ENCODE data around the gene SLC9C1. TPM values are rescaled to one million over a fixed set of nuclear protein-coding genes. Genes with fewer than 3 reads are reported as not detected.
A peak's percentile ranks its signal among the peaks of the same experiment; 100 is the strongest.

The SLC9C1 gene
- total RNA-seq, 1 donor from 2014 or later: 2.2 TPM

DNA sequence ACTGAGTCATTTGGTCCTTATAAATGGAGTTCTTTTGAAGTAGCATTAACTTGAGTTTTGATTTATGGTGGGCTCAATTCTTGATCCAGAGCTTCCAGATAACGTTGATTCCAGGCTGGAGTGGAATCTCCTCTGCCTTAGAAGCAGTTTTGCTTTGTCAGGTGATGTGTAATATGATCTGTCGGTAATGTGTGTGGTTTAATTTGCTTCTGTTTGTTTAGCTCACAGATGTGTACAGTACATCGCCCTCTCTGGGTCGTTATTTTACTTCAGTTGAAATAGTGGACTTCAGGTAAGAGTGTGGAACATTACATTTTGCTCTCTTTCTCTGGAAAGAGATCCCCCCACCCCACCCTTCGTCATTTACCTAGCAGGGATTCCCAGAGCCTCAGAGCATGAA lies 184.7 kb downstream of the SLC9C1 start:
- H3K27me3 ChIP-seq (ENCODE audit: control insufficient read depth, insufficient read depth, low read length): no peaks in the 10 kb centered on the region
- TF ChIP-seq, protein P1, sequence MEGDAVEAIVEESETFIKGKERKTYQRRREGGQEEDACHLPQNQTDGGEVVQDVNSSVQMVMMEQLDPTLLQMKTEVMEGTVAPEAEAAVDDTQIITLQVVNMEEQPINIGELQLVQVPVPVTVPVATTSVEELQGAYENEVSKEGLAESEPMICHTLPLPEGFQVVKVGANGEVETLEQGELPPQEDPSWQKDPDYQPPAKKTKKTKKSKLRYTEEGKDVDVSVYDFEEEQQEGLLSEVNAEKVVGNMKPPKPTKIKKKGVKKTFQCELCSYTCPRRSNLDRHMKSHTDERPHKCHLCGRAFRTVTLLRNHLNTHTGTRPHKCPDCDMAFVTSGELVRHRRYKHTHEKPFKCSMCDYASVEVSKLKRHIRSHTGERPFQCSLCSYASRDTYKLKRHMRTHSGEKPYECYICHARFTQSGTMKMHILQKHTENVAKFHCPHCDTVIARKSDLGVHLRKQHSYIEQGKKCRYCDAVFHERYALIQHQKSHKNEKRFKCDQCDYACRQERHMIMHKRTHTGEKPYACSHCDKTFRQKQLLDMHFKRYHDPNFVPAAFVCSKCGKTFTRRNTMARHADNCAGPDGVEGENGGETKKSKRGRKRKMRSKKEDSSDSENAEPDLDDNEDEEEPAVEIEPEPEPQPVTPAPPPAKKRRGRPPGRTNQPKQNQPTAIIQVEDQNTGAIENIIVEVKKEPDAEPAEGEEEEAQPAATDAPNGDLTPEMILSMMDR (IDR thresholded peaks at IDR 0.05; ENCODE audit: insufficient read depth, low read length, poor library complexity, severe bottlenecking): no peak
- DNase-seq (ENCODE audit: low read depth): no peak
- peaks cover 3% of the 10 kb centered on the region for H3K36me3 ChIP-seq (ENCODE audit: control insufficient read depth, insufficient read depth, low read length)
- H3K4me3 ChIP-seq (ENCODE audit: low read depth, low read length): no peak overlapping the region

DNA sequence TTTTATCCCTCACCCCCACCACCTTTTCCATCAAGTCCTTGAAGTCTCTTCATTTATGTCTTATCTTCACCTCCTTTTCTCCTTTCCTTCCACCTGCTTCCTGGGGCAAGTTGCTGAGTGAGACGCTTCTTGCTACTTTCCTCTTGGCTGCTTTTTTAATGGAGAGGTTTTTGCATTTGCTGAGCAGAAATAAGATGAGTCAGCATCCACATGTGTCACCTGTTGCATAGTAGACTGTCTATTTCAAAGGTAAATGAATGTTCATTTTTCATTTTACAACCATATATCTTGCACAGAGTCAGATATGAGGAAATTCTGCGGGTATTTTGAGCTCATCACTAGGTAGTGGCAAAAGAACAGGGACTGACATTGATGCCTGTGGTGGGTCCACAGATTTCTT lies 189.2 kb downstream of the SLC9C1 start:
- H3K27me3 ChIP-seq (ENCODE audit: control insufficient read depth, insufficient read depth, low read length): no peaks in the 10 kb centered on the region
- TF ChIP-seq, protein P1 (IDR thresholded peaks at IDR 0.05; ENCODE audit: insufficient read depth, low read length, poor library complexity, severe bottlenecking): no peak
- no peak overlapping the region for H3K4me3 ChIP-seq (ENCODE audit: low read depth, low read length)
- DNase-seq (ENCODE audit: low read depth): no peak
- peaks cover 2% of the 10 kb centered on the region for H3K36me3 ChIP-seq (ENCODE audit: control insufficient read depth, insufficient read depth, low read length)

DNA sequence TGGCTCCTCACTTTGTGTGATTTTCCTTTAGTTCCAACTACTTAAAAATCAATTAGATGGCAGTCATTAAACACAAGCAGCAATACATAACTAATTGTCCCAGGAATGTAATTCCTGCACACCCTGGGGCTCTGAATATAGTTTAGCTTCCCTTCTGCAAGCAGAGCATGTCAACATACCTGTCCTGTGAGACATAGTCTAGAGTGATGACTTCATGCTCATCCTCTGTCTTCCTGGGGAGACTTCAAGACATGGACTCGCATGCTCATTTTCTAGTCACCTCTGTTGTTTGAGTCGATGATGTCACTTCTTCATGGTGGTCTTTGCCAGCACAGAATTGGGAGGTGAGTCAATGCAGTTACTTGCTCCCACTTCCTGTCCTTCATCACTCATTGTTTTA lies 192.1 kb downstream of the SLC9C1 start:
- Histone ChIP-seq H3K36me3 (ENCODE audit: control insufficient read depth, insufficient read depth, low read length) (peaks cover 2% of the 10 kb centered on the region), H3K4me3 (ENCODE audit: low read depth, low read length) (no peak overlapping the region), H3K27me3 (ENCODE audit: control insufficient read depth, insufficient read depth, low read length) (no peaks in the 10 kb centered on the region)
- TF ChIP-seq, protein P1 (IDR thresholded peaks at IDR 0.05; ENCODE audit: insufficient read depth, low read length, poor library complexity, severe bottlenecking): no peak
- peak; percentile 93 for DNase-seq (ENCODE audit: low read depth)

DNA sequence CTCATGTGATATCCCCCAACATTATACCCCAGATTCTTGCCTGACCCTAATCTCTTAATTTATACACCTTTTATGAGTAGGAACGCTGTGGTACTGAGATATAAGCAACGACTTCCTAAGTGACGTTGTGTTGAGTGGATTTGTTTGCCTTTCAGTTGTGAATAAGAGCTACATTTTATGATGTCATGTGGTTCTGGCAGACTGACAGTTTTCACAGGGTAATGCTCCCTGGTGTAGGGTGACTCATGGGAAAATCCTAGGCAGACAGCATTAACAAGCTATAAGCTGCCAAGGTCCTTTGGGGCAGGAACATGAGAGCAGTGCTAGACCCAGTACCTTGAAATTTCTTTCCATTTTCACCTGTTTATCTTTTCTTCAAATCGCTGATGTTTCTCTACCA lies 196.6 kb downstream of the SLC9C1 start:
- peak; percentile 99 for DNase-seq (ENCODE audit: low read depth)
- Histone ChIP-seq H3K27me3 (ENCODE audit: control insufficient read depth, insufficient read depth, low read length) (no peaks in the 10 kb centered on the region), H3K36me3 (ENCODE audit: control insufficient read depth, insufficient read depth, low read length) (peaks cover 1% of the 10 kb centered on the region), H3K4me3 (ENCODE audit: low read depth, low read length) (no peak overlapping the region)
- TF ChIP-seq, protein P1 (IDR thresholded peaks at IDR 0.05; ENCODE audit: insufficient read depth, low read length, poor library complexity, severe bottlenecking): no peak

DNA sequence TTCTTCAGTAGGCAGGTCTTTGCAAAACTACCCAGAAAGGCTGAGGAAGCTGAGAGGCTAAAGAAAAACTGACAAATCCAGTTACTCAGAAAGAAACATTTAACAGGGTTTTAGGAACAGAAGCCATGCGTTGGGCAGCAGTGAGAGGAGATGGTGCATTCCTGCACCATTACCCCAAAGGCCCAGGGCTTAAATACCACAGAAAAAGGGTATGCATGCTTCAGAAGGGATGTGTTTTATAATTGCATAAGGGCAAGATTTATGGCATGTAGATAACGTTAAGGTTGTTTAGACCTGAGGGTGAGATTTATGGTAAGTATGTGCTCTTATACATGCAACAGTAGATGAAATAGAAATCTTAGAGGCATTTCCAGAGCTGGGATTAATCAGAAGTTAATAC lies 197.8 kb downstream of the SLC9C1 start:
- TF ChIP-seq, protein P1 (IDR thresholded peaks at IDR 0.05; ENCODE audit: insufficient read depth, low read length, poor library complexity, severe bottlenecking): no peak
- no peak overlapping the region for H3K4me3 ChIP-seq (ENCODE audit: low read depth, low read length)

DNA sequence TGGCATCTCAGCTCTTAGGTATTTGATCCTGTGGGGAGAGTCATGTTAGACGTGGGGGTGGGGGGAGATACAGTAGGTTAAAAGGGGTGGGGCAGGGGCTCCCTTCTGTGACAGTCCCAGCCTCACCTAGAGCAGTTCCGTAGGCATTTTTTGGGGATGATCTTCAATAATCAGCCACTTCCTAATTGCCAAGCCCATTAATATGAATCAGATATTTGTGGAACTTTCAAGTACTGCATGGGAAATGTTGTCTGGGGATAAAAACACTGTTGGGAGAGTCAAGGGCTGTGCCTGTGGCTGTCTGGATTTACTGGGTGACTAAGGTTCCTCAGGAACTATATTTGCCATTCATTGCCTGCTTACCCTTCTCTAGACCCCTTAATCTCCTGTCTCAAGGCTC lies 198.3 kb downstream of the SLC9C1 start:
- Histone ChIP-seq H3K4me3 (ENCODE audit: low read depth, low read length) (no peak overlapping the region), H3K36me3 (ENCODE audit: control insufficient read depth, insufficient read depth, low read length) (peaks cover 1% of the 10 kb centered on the region), H3K27me3 (ENCODE audit: control insufficient read depth, insufficient read depth, low read length) (no peaks in the 10 kb centered on the region)
- no peak for DNase-seq (ENCODE audit: low read depth)
- TF ChIP-seq, protein P1 (IDR thresholded peaks at IDR 0.05; ENCODE audit: insufficient read depth, low read length, poor library complexity, severe bottlenecking): no peak

More for the DNA sequence above, 197.8 kb downstream of the SLC9C1 start:
- DNase-seq (ENCODE audit: low read depth): no peak
- no peaks in the 10 kb centered on the region for H3K27me3 ChIP-seq (ENCODE audit: control insufficient read depth, insufficient read depth, low read length)
- H3K36me3 ChIP-seq (ENCODE audit: control insufficient read depth, insufficient read depth, low read length): peaks cover 1% of the 10 kb centered on the region

Measured in kidney epithelial cell (primary cell).